Measurements from ENCODE around the gene OR2Z1. TPM values are rescaled to one million over a fixed set of nuclear protein-coding genes. Genes with fewer than 3 reads are reported as not detected.

OR2Z1 gene
- total RNA-seq, 1 experiment from 2014 or later = not detected

- Histone ChIP-seq H3K9me3 (ENCODE audit: low read depth, low read length, poor library complexity, severe bottlenecking) (no peaks in the 10 kb centered on the region), H3K27me3 (replicated peaks; ENCODE audit: insufficient read depth, low read depth, low read length, poor library complexity) (peaks cover 6% of the 10 kb centered on the region), H3K4me1 (ENCODE audit: insufficient read depth, low read length, poor library complexity, severe bottlenecking) (no peaks in the 10 kb centered on the region), H3K4me3 (ENCODE audit: low read depth, low read length, poor library complexity, severe bottlenecking) (no peak overlapping the region), H3K36me3 (ENCODE audit: insufficient read depth, low read length, poor library complexity, severe bottlenecking) (no peaks in the 10 kb centered on the region), H3K27ac (ENCODE audit: low read depth, low read length, poor library complexity, severe bottlenecking) (no peak overlapping the region)
- intact Hi-C loops (cut with micrococcal nuclease; ENCODE audit: unreplicated experiment) = no loop called here
- no peak for DNase-seq (ENCODE audit: low spot score)
- TF ChIP-seq CTCF (conservative IDR thresholded peaks at IDR 0.05; ENCODE audit: low read depth, low read length) = no peak
- no peak for TF ChIP-seq EZH2 (IDR thresholded peaks at IDR 0.05; ENCODE audit: borderline replicate concordance, low read depth, low read length, poor library complexity, severe bottlenecking)
- ChIA-PET POLR2A (ENCODE audit: low non-redundant PET) (no interaction called here), CTCF (no interaction called here)
- no TSS peak for BruUV-seq (replicated peaks)
Measured at GRCh38 chr19:8678244-8678807, 43.1 kb upstream of the OR2Z1 start.

GRCh38 chr19:8680676-8681344 is 40.6 kb upstream of the OR2Z1 start:
- ChIA-PET CTCF (interaction anchor here (0.6 kb wide), 2 partner anchors 254 to 355 kb away, joined by 3 read pairs; no protein-coding TSS in a partner anchor), POLR2A (ENCODE audit: low non-redundant PET) (no interaction called here)
- TF ChIP-seq EZH2 (IDR thresholded peaks at IDR 0.05; ENCODE audit: borderline replicate concordance, low read depth, low read length, poor library complexity, severe bottlenecking) = no peak
- TF ChIP-seq CTCF (conservative IDR thresholded peaks at IDR 0.05; ENCODE audit: low read depth, low read length) = no peak
- Histone ChIP-seq H3K27me3 (replicated peaks; ENCODE audit: insufficient read depth, low read depth, low read length, poor library complexity) (no peaks in the 10 kb centered on the region), H3K4me3 (ENCODE audit: low read depth, low read length, poor library complexity, severe bottlenecking) (no peak overlapping the region), H3K9me3 (ENCODE audit: low read depth, low read length, poor library complexity, severe bottlenecking) (no peaks in the 10 kb centered on the region), H3K4me1 (ENCODE audit: insufficient read depth, low read length, poor library complexity, severe bottlenecking) (no peaks in the 10 kb centered on the region), H3K36me3 (ENCODE audit: insufficient read depth, low read length, poor library complexity, severe bottlenecking) (no peaks in the 10 kb centered on the region), H3K27ac (ENCODE audit: low read depth, low read length, poor library complexity, severe bottlenecking) (no peak overlapping the region)
- no peak for DNase-seq (ENCODE audit: low spot score)
- intact Hi-C loops (cut with micrococcal nuclease; ENCODE audit: unreplicated experiment) = no loop called here
- no TSS peak for BruUV-seq (replicated peaks)

- H3K9me3 ChIP-seq (ENCODE audit: low read depth, low read length, poor library complexity, severe bottlenecking) = no peaks in the 10 kb centered on the region
- no peak overlapping the region for H3K27ac ChIP-seq (ENCODE audit: low read depth, low read length, poor library complexity, severe bottlenecking)
- no peak for TF ChIP-seq EZH2 (IDR thresholded peaks at IDR 0.05; ENCODE audit: borderline replicate concordance, low read depth, low read length, poor library complexity, severe bottlenecking)
- no peak for TF ChIP-seq CTCF (conservative IDR thresholded peaks at IDR 0.05; ENCODE audit: low read depth, low read length)
- no peak overlapping the region for H3K4me3 ChIP-seq (ENCODE audit: low read depth, low read length, poor library complexity, severe bottlenecking)
- no peaks in the 10 kb centered on the region for H3K36me3 ChIP-seq (ENCODE audit: insufficient read depth, low read length, poor library complexity, severe bottlenecking)
- H3K4me1 ChIP-seq (ENCODE audit: insufficient read depth, low read length, poor library complexity, severe bottlenecking) = no peaks in the 10 kb centered on the region
- ChIA-PET CTCF (no interaction called here), POLR2A (ENCODE audit: low non-redundant PET) (no interaction called here)
- intact Hi-C loops (cut with micrococcal nuclease; ENCODE audit: unreplicated experiment) = no loop called here
- no peaks in the 10 kb centered on the region for H3K27me3 ChIP-seq (replicated peaks; ENCODE audit: insufficient read depth, low read depth, low read length, poor library complexity)
- BruUV-seq (replicated peaks) = no TSS peak
- no peak for DNase-seq (ENCODE audit: low spot score)
Measured at GRCh38 chr19:8681345-8682029, 39.9 kb upstream of the OR2Z1 start.

Data from A673 (cell line).